Measurements from ENCODE around the gene SNX9. TPM values are rescaled to one million over a fixed set of nuclear protein-coding genes. Genes with fewer than 3 reads are reported as not detected.

Gene SNX9
- total and polyA plus RNA-seq, 2 of the 8 experiments (the other 6 are each of a cell fraction or from before 2014, with no cell fraction given) = 11.8 to 23.2 TPM

GRCh38 chr6:157887892-157888291 is 64.8 kb downstream of the SNX9 start:
- no peaks in the 10 kb centered on the region; the same call in 1 of the 2 replicates for H3K79me1 ChIP-seq (ENCODE audit: low read depth, low read length)
- POLR2A ChIA-PET (ENCODE audit: partially characterized antibody) = interaction anchor here (0.5 kb wide), 1 partner anchor 966 kb away, joined by 3 read pairs; no protein-coding TSS in a partner anchor
- TF ChIP-seq NANOG (IDR thresholded peaks at IDR 0.05; ENCODE audit: insufficient read depth, low read depth, low read length, poor library complexity, severe bottlenecking) (no peak), ATF3 (IDR thresholded peaks at IDR 0.05; ENCODE audit: insufficient read depth, low read depth, low read length) (no peak), TBP (IDR thresholded peaks at IDR 0.05; ENCODE audit: low read depth, low read length) (no peak), CTBP2 (IDR thresholded peaks at IDR 0.05; ENCODE audit: borderline replicate concordance, insufficient read depth, insufficient read length, low read length) (no peak), RNF2 (IDR thresholded peaks at IDR 0.05; ENCODE audit: borderline replicate concordance, low read depth, low read length, missing control alignments, poor library complexity, severe bottlenecking) (no peak), USF2 (IDR thresholded peaks at IDR 0.05; ENCODE audit: low read length) (no peak), FOSL1 (IDR thresholded peaks at IDR 0.05; ENCODE audit: insufficient read depth, low read depth, low read length) (no peak), KDM5A (IDR thresholded peaks at IDR 0.05; ENCODE audit: low read length) (no peak), RFX5 (IDR thresholded peaks at IDR 0.05; ENCODE audit: borderline replicate concordance, low read depth, low read length) (no peak), EZH2 (IDR thresholded peaks at IDR 0.05; ENCODE audit: low read depth, low read length, severe bottlenecking) (no peak), SIRT6 (IDR thresholded peaks at IDR 0.05; ENCODE audit: low read length) (no peak), POLR2A (IDR thresholded peaks at IDR 0.05; ENCODE audit: control extremely low read depth in 1 of 2, low read depth in 2 of 2, low read length in 2 of 2) (no peak)

More at GRCh38 chr6:157887892-157888291, 64.8 kb downstream of the SNX9 start:
- Histone ChIP-seq H3K27me3 (replicated peaks in 1 of 4; ENCODE audit: control insufficient read depth in 3 of 4, extremely low read depth in 1 of 4, insufficient read depth in 3 of 4, low read length in 3 of 4) (no peaks in the 10 kb centered on the region), H3K4ac (replicated peaks; ENCODE audit: insufficient read length, low read depth, low read length) (no peak overlapping the region), H2BK20ac (ENCODE audit: low read length) (no peak overlapping the region), H2BK12ac (ENCODE audit: low read depth, low read length) (no peak overlapping the region), H3K56ac (replicated peaks; ENCODE audit: insufficient read length, low read depth, low read length) (no peak overlapping the region), H4K5ac (ENCODE audit: insufficient read length, low read depth, low read length) (no peak overlapping the region), H3K4me2 (ENCODE audit: insufficient read depth in 1 of 2, low read depth in 2 of 2, low read length in 2 of 2) (no peak overlapping the region), H4K91ac (replicated peaks; ENCODE audit: insufficient read length, low read length) (no peak overlapping the region), H4K20me1 (replicated peaks in 1 of 2; ENCODE audit: control insufficient read depth in 1 of 2, insufficient read depth in 2 of 2, low read length in 2 of 2) (peaks cover 2 to 3% of the 10 kb centered on the region in 2 experiments), H3K9ac (replicated peaks in 1 of 4; ENCODE audit: extremely low read depth in 1 of 4, low read depth in 3 of 4, low read length in 3 of 4) (no peak overlapping the region), H3K23ac (ENCODE audit: insufficient read length) (no peak overlapping the region), H3K4me3 (ENCODE audit: extremely low read depth in 1 of 4, insufficient read depth in 2 of 4, low read depth in 3 of 4, low read length in 4 of 4) (no peak overlapping the region), H3K79me2 (ENCODE audit: control insufficient read depth in 1 of 2, insufficient read depth in 2 of 2, low read length in 2 of 2) (no peaks in the 10 kb centered on the region; a peak in 1 of 4 replicates), H3K4me1 (replicated peaks in 1 of 4; ENCODE audit: control insufficient read depth in 3 of 4, insufficient read depth in 4 of 4, low read length in 3 of 4) (no peaks in the 10 kb centered on the region), H3K27ac (ENCODE audit: low read depth, low read length) (no peak overlapping the region), H3K23me2 (ENCODE audit: low read depth, low read length) (no peaks in the 10 kb centered on the region), H3K14ac (ENCODE audit: insufficient read length) (no peak overlapping the region), H2AK5ac (ENCODE audit: low read depth, low read length) (no peak overlapping the region), H2BK15ac (ENCODE audit: low read length) (no peak overlapping the region), H2AFZ (ENCODE audit: low read length) (no peak overlapping the region), H3K18ac (ENCODE audit: extremely low read depth, low read length) (no peak overlapping the region), H4K8ac (ENCODE audit: extremely low read depth, insufficient read depth, low read length) (no peak overlapping the region), H2BK5ac (ENCODE audit: low read depth, low read length) (no peak overlapping the region), H3K36me3 (ENCODE audit: control insufficient read depth in 2 of 4, insufficient read depth in 4 of 4, low read length in 3 of 4) (peaks cover 0 to 15% (median 1%) of the 10 kb centered on the region in 4 experiments; a peak in 4 of 8 replicates), H2BK120ac (replicated peaks; ENCODE audit: low read depth, low read length) (no peak overlapping the region), H3K9me3 (ENCODE audit: insufficient read depth in 2 of 2, low read depth in 1 of 2, low read length in 1 of 2) (no peaks in the 10 kb centered on the region)
- 95% methylated on average over 4 of the region's 4 CpGs; no CpG with 5 or more reads in 1 of the 2 experiments for WGBS, 2 experiments (ENCODE audit: extremely low coverage in 1 of 2, insufficient coverage in 1 of 2, insufficient read length in 1 of 2, insufficient replicate concordance in 2 of 2, low coverage in 1 of 2, low lambda C conversion rate in 2 of 2, missing lambda C conversion rate in 1 of 2)
- FAIRE-seq (no peak), DNase-seq (ENCODE audit: low read depth in 1 of 2, low spot score in 2 of 2) (no peak)
- CTCF ChIA-PET (ENCODE audit: partially characterized antibody) = interaction anchor here (1.4 kb wide), 1 partner anchor 13 kb away, joined by 4 read pairs; no protein-coding TSS in a partner anchor

All from H1 (cell line).